HEK293 (cell line): ENCODE data around the gene U2SURP.

Source experiments
- CTCF ChIA-PET: fragments of 350-600 bp; formaldehyde crosslinking; extraction: SDS; loops from one replicate; lab custom pipeline; 2021; ENCODE audit warnings: antibody characterized with exemption; lab: Yijun Ruan, JAX
- POLR2A ChIA-PET: fragments of 300-600 bp; formaldehyde crosslinking; extraction: SDS; loops from one replicate; lab custom pipeline; 2020; ENCODE audit warnings: antibody characterized with exemption, inconsistent platforms; lab: Yijun Ruan, JAX
- H3K27ac ChIP-seq: fragments of 200-500 bp; sonication (Bioruptor generic); 2 replicates; pipeline ENCODE4 v1.5.1; 2014; ENCODE audit warnings: low read depth, low read length, control low read depth, inconsistent platforms; ENCODE audit errors: extremely low read depth
- H3K36me3 ChIP-seq, 2 experiments: fragments of 200-500 bp in 1 of 2; sonication (Bioruptor generic) in 1 of 2; 1 replicate in 1 of 2; 2 replicates in 1 of 2; pipeline ENCODE4 v1.5.1; 2014 to 2017; ENCODE audit warnings: inconsistent platforms in 2 of 2, low read length in 2 of 2; ENCODE audit not compliant: control insufficient read depth in 2 of 2, insufficient read depth in 1 of 2
- H3K4me1 ChIP-seq: fragments of 200-500 bp; sonication (Bioruptor generic); 2 replicates; pipeline ENCODE4 v1.5.1; 2014; ENCODE audit warnings: mild to moderate bottlenecking, low read length, inconsistent platforms; ENCODE audit not compliant: control insufficient read depth, insufficient read depth
- H3K4me3 ChIP-seq: 2 replicates; pipeline ENCODE4 v1.5.1; 2011; ENCODE audit warnings: low read depth, mild to moderate bottlenecking, control low read depth, low read length, moderate library complexity
- H3K9me3 ChIP-seq: fragments of 200-500 bp; sonication (Bioruptor generic); 2 replicates; pipeline ENCODE4 v1.5.1; 2014; ENCODE audit warnings: low read depth, low read length, inconsistent platforms; ENCODE audit not compliant: control insufficient read depth, insufficient read depth
- BCL11A ChIP-seq: fragments of 450-650 bp; formaldehyde crosslinking; IDR thresholded peaks from 2 replicates; pipeline ENCODE4 v1.5.1; 2016; ENCODE audit warnings: low read depth, missing biosample characterization, missing genetic modification characterization
- GLI2 ChIP-seq: fragments of 450-650 bp; formaldehyde crosslinking; IDR thresholded peaks from 2 replicates; pipeline ENCODE4; 2017; ENCODE audit warnings: missing biosample characterization, missing genetic modification characterization, low read depth, borderline replicate concordance
- GLI4 ChIP-seq: fragments of 450-650 bp; formaldehyde crosslinking; IDR thresholded peaks from 2 replicates; pipeline ENCODE4 v1.5.1; 2016; ENCODE audit warnings: missing biosample characterization, missing genetic modification characterization
- MEIS1 ChIP-seq: sonication (generic); formaldehyde crosslinking; IDR thresholded peaks from 2 replicates; pipeline ENCODE4 v1.8.1; 2022; ENCODE audit warnings: missing genetic modification reagents, mild to moderate bottlenecking, borderline replicate concordance
- PRDM10 ChIP-seq: fragments of 450-650 bp; formaldehyde crosslinking; IDR thresholded peaks from 2 replicates; pipeline ENCODE4 v1.5.1; 2016; ENCODE audit warnings: missing biosample characterization, missing genetic modification characterization
- TCF7L2 ChIP-seq: IDR thresholded peaks from 2 replicates; pipeline ENCODE4 v1.6.1; 2011; ENCODE audit warnings: low read depth, mild to moderate bottlenecking, inconsistent platforms, low read length, moderate library complexity, borderline replicate concordance
- YY2 ChIP-seq: fragments of 450-650 bp; formaldehyde crosslinking; IDR thresholded peaks from 2 replicates; pipeline ENCODE4 v1.5.1; 2016; ENCODE audit warnings: missing biosample characterization, missing genetic modification characterization
- ZBTB1 ChIP-seq: fragments of 450-650 bp; formaldehyde crosslinking; IDR thresholded peaks from 2 replicates; pipeline ENCODE4 v1.5.1; 2016; ENCODE audit warnings: missing biosample characterization, missing genetic modification characterization
- ZBTB10 ChIP-seq: fragments of 450-650 bp; formaldehyde crosslinking; IDR thresholded peaks from 2 replicates; pipeline ENCODE4 v1.5.1; 2016; ENCODE audit warnings: missing biosample characterization, missing genetic modification characterization
- ZBTB48 ChIP-seq: fragments of 450-650 bp; formaldehyde crosslinking; IDR thresholded peaks from 2 replicates; pipeline ENCODE4 v1.5.1; 2016; ENCODE audit warnings: missing biosample characterization, missing genetic modification characterization
- ZBTB6 ChIP-seq: fragments of 450-650 bp; formaldehyde crosslinking; IDR thresholded peaks from 2 replicates; pipeline ENCODE4 v1.5.1; 2017; ENCODE audit warnings: missing biosample characterization, missing genetic modification characterization
- ZFP37 ChIP-seq: fragments of 450-650 bp; formaldehyde crosslinking; IDR thresholded peaks from 2 replicates; pipeline ENCODE4 v1.5.1; 2016; ENCODE audit warnings: missing biosample characterization, missing genetic modification characterization
- ZNF138 ChIP-seq: fragments of 450-650 bp; formaldehyde crosslinking; IDR thresholded peaks from 2 replicates; pipeline ENCODE4 v1.5.1; 2016; ENCODE audit warnings: missing biosample characterization, missing genetic modification characterization, borderline replicate concordance
- ZNF223 ChIP-seq: fragments of 450-650 bp; formaldehyde crosslinking; IDR thresholded peaks from 2 replicates; pipeline ENCODE4 v1.5.1; 2016; ENCODE audit warnings: missing biosample characterization, missing genetic modification characterization
- ZNF23 ChIP-seq: fragments of 450-650 bp; formaldehyde crosslinking; IDR thresholded peaks from 2 replicates; pipeline ENCODE4 v1.5.1; 2016; ENCODE audit warnings: missing biosample characterization, missing genetic modification characterization, borderline replicate concordance
- ZNF266 ChIP-seq: fragments of 450-650 bp; formaldehyde crosslinking; IDR thresholded peaks from 2 replicates; pipeline ENCODE4 v1.5.1; 2016; ENCODE audit warnings: missing biosample characterization, missing genetic modification characterization, low read depth
- ZNF280D ChIP-seq: fragments of 450-650 bp; formaldehyde crosslinking; IDR thresholded peaks from 2 replicates; pipeline ENCODE4 v1.5.1; 2016; ENCODE audit warnings: missing biosample characterization, missing genetic modification characterization
- ZNF510 ChIP-seq: fragments of 450-650 bp; formaldehyde crosslinking; IDR thresholded peaks from 2 replicates; pipeline ENCODE4 v1.5.1; 2018; ENCODE audit warnings: mild to moderate bottlenecking, missing genetic modification characterization, missing biosample characterization; ENCODE audit not compliant: insufficient replicate concordance
- ZNF544 ChIP-seq: fragments of 450-650 bp; formaldehyde crosslinking; IDR thresholded peaks from 2 replicates; pipeline ENCODE4 v1.5.0; 2017; ENCODE audit warnings: missing biosample characterization, missing genetic modification characterization
- ZNF621 ChIP-seq: fragments of 450-650 bp; formaldehyde crosslinking; IDR thresholded peaks from 2 replicates; pipeline ENCODE4 v1.5.1; 2017; ENCODE audit warnings: missing biosample characterization, missing genetic modification characterization
- ZNF645 ChIP-seq: fragments of 450-650 bp; formaldehyde crosslinking; IDR thresholded peaks from 2 replicates; pipeline ENCODE4; 2016; ENCODE audit warnings: missing biosample characterization, missing genetic modification characterization
- ZNF704 ChIP-seq: fragments of 450-650 bp; formaldehyde crosslinking; IDR thresholded peaks from 2 replicates; pipeline ENCODE4 v1.5.1; 2016; ENCODE audit warnings: missing biosample characterization, missing genetic modification characterization
- ZSCAN30 ChIP-seq: fragments of 450-650 bp; IDR thresholded peaks from 2 replicates; pipeline ENCODE4 v1.5.1; 2018; ENCODE audit warnings: missing biosample characterization, mild to moderate bottlenecking, missing genetic modification characterization, moderate library complexity

Gene U2SURP

GRCh38 chr3:142983318-142983717, 18.1 kb upstream of the U2SURP start:
- Histone ChIP-seq H3K36me3 (no peaks in the 10 kb centered on the region), H3K4me3 (no peak overlapping the region), H3K27ac (no peak overlapping the region), H3K9me3 (no peaks in the 10 kb centered on the region), H3K4me1 (no peaks in the 10 kb centered on the region)
- ChIA-PET POLR2A (no interaction called here), CTCF (interaction anchor here (0.8 to 1.3 kb wide), 3 partner anchors 11 to 155 kb away, joined by 3 to 4 read pairs (median 3); no protein-coding TSS in a partner anchor)
- no peak for TF ChIP-seq ZSCAN30
- no peak for TF ChIP-seq GLI4
- no peak for TF ChIP-seq ZBTB1 (tag by site-specific recombination)
- no peak for TF ChIP-seq ZBTB10 (tag by site-specific recombination)
- no peak for TF ChIP-seq ZNF23 (tag by site-specific recombination)
- no peak for TF ChIP-seq ZNF510 (tag by site-specific recombination)
- TF ChIP-seq ZNF621 (tag by site-specific recombination) = no peak
- TF ChIP-seq ZNF544 = no peak
- TF ChIP-seq ZNF280D (tag by site-specific recombination) = no peak
- TF ChIP-seq TCF7L2 = no peak
- no peak for TF ChIP-seq ZFP37 (tag by site-specific recombination)
- no peak for TF ChIP-seq GLI2 (tag by site-specific recombination)
- TF ChIP-seq BCL11A = no peak
- TF ChIP-seq ZNF223 (tag by site-specific recombination) = no peak

- POLR2A ChIA-PET = no interaction called here
- Histone ChIP-seq H3K4me3 (no peak overlapping the region), H3K27ac (no peak overlapping the region), H3K9me3 (no peaks in the 10 kb centered on the region), H3K4me1 (no peaks in the 10 kb centered on the region), H3K36me3 (no peaks in the 10 kb centered on the region)
- CTCF ChIA-PET = interaction anchor here (1.1 to 1.7 kb wide), 6 partner anchors 10 to 679 kb away, joined by 3 to 7 read pairs (median 4); no protein-coding TSS in a partner anchor
- TF ChIP-seq GLI4 = no peak
- TF ChIP-seq ZBTB6 (tag by site-specific recombination) = no peak
- no peak for TF ChIP-seq ZNF266 (tag by site-specific recombination)
- no peak for TF ChIP-seq ZNF645
- TF ChIP-seq ZBTB48 (tag by site-specific recombination) = no peak
- no peak for TF ChIP-seq ZNF704 (tag by site-specific recombination)
- TF ChIP-seq PRDM10 (tag by site-specific recombination) = no peak
- no peak for TF ChIP-seq YY2 (tag by site-specific recombination)
- no peak for TF ChIP-seq MEIS1 (CRISPR knock-in tag)
- no peak for TF ChIP-seq ZNF138 (tag by site-specific recombination)
Measured at GRCh38 chr3:142984255-142984654, 17.1 kb upstream of the U2SURP start.
